HG03060 (cell line): ENCODE results near the gene NPHP4.
"Not testable (repeated sequence)": the region's sequence is repeated elsewhere in the genome, so short reads cannot be mapped to it uniquely, and the experiment has no call there.

Experiments
- ATAC-seq: cut with Tn5 transposase; IDR thresholded peaks from one replicate; pipeline ENCODE4 v1.9.1; 2021; ENCODE audit warnings: low read depth, moderate number of reproducible peaks; ENCODE audit not compliant: unreplicated experiment

The NPHP4 gene

DNA sequence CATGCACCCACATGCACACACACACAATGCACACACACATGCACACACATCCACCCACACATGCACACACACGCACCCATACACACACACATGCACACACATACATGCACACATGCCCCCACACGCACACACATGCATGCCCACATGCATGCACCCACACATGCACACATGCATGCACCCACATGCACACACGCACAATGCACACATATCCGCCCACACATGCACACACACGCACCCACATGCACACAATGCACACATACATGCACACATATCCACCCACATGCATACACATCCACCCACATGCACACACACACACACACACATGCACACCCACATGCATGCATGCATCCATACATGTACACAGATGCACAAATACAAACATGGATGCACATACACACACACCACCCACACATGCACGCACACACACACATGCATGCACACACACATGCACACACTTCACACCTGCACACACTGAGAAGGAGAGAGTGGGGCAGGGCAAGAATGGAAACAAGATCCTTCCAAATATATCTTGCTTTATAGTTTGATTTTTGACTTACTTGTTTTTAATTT is 123.2 kb downstream of the NPHP4 start:
- ATAC-seq, result no peak

DNA sequence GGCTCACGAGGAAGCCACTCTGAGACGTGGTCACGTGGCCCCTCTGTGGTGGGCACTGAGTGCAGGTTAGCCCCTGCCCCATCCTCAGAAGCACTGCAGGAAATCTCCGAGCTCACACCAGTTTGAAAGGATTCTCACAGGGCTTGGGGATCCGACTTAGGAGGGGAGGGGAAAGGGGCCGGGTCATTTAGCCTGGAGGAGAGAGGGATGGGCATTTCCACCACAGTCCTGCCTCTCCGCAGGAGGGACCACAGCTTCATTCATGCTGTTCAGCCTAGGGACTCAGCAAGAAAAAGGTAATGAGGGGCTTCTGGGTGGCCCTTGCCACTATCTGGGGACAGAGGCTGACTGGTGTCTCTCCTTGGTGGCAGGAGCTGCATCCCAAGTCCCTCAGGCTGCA is 126.5 kb downstream of the NPHP4 start:
- no peak for ATAC-seq

DNA sequence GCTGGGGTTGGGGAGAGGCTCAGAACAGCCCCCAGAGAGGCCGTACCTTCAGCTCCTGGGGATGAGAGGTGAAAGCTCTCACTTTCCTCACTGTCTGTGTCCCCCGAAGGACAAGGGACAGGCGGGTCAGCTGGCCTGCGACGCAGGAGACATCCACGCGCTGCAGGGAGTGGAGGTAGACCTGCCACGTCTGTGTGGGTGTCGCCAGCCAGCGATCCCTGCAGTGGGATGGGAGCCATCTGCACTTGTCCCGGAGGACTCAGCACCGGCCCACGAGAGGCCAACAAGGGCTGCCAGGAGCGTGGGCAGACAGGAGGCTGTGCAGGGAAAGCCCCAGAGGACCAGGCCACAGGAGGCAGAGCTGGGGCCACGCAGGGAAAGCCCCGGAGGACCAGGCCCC is 127.2 kb downstream of the NPHP4 start:
- ATAC-seq, result no peak

DNA sequence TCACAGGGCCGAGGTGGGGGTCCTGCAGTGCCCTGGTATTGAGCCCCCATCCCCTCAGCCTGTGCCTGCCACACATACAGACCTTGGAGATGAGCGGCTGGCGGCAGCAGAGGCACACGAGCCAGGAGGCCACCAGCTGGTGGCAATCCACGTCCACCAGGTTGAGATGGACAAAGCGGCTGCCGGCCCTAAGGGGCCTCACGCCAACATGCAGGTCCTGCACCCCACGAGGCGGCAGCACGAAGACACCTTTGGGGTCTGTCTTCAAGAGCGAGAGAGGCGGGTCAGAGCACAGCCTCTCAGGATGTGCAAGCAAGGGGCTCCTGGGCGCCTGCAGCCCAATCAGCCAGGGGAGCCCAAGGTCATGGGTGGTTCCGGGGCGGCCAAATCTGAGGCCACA is 128.0 kb downstream of the NPHP4 start:
- ATAC-seq, result no peak

DNA sequence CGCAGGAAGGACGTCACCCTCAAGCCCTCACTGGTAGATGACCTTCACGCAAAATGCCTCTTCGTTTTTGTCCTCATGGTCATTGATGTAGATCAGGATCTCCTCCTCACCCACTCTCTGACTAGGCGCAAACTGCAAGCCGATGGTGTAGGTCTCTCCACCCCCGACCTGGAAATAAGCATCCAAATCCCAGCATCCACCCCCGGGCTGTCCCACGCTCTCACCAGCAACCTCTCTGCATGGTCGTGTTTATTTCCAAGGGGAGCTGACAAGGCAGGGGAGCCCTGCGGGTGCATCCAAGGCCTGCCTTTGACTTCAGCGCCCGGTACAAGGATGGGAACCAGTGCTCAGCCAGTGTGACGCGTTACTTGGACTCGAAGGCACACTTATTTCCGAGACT is 129.0 kb downstream of the NPHP4 start:
- no peak for ATAC-seq

DNA sequence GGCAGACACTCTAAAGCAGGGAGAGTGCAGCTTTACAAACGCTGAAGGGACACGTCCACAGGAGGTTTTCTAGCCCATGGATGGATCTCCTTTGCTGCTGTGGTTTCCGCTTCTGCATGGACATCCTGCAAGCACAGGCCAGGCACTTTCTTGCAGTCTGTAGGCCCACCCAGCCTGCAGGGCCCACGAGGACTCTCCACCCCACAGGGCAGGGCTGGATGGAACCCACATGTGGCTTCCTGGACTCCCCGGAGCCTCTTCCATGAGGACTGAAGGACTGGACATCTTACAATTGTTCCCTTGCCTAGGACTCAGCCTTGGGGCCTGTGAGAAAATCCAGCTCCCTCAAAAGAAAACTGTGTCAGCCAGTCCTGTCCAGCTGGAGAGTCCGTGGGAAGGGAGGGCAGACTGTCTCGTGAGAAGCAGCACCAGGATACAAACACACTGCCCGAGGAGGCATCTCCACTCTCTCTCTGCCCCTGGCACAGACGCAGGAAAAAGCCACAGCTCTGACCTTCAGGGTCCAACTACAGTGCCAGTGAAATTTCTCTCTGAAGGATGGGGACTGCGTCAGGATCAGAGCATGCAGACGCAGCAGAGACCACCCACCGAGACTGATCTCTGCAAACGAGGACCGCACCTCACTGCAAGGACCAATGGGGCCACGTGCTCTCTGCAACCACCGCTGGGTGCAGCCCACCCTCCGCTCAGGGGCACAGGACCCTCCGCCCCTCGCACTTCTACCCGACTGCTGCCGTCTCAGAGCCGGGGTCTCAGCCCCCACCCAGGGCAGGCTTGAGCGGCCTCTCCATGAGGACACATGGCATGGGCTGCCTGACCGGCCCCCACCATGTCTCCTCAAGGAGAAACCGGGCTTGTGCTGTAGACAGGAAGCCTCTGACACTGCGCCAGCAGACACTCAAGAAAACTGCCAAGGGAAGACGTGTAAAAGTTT is 130.1 kb downstream of the NPHP4 start:
- no peak for ATAC-seq

DNA sequence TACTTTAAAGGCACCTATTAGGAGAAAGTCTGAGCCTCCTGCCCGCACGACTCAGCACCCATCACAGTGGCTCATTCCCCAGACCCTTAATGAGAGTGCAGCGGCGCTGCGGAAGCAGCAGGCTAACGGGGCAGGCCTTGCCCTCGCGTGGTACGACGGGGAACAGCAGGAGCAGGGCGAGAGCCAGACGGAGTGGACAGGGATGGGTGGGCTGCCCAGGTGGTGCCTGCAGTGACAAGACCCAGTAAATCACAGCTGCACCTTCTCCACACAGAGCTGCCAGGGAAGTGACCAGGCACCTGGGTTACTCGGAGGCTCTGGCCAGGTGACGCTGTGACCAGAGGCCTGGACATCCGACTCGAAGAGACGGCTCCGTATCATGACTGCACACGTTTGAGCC is 131.9 kb downstream of the NPHP4 start:
- no peak for ATAC-seq

DNA sequence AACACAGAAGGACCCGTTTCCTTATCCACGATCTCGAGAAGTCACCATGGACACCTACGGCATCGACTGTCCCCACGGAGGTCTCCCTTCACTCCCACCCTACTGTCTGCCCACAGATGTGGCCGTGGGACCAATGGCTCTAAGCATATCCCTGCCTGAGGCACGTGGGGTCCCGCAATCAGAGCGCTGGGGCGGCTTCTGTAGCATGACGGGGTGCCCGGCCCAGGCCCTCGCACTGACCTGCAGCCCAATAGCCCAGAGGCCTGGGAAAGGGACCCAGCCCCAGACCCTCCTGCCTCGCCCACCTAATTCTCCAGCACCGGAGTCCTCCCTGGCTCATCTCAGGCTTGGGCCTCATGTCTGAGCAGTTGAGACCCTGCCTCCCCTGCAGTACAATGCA is 132.5 kb downstream of the NPHP4 start:
- no peak for ATAC-seq

DNA sequence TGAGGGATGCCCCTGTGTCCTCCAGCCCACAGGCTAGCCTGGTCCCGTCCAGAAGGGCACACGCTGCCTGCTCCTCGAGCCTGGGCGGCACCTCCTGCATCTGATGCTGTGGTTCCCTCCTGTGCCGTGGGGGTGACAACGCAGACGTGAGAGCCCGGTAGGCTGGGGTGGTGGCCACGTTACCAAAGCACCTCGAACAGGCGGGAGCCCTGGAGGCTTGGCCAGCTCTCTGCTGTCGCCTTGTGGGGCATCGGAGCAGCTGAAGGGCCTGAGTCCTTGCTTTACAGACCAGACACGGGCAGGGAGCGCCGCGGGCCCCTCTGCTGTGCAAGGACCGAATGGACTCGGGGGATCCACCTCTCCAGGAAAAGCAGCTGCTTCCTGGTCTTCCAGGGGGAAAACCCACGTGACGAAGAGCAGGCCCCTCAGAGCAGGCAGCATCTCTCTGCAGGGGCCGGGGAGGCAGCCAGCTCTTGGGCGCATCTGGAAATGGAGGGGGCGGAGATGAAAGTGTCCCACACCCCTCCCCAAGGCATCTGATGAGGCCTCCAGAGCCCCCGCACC is 133.3 kb downstream of the NPHP4 start:
- ATAC-seq, result no peak

DNA sequence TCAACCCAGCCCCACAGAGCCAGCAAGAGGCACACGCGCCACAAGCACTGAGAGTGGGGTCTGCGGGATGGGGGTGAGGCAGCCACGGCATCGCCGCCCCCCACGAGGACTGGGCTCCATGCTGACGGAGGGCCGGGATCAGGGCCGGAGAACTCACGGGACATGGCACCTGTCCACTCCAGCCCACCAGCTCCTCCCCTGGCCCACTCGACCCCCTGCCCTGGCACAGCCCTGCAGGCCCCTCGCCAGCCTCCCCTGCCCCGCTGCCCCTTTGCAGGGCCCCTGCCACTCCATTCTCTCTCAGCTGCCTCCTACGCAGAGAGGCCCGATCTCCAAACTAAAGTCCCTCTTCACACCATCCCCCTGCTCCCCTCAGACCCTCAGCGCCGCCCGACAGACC is 134.0 kb downstream of the NPHP4 start:
- no peak for ATAC-seq

DNA sequence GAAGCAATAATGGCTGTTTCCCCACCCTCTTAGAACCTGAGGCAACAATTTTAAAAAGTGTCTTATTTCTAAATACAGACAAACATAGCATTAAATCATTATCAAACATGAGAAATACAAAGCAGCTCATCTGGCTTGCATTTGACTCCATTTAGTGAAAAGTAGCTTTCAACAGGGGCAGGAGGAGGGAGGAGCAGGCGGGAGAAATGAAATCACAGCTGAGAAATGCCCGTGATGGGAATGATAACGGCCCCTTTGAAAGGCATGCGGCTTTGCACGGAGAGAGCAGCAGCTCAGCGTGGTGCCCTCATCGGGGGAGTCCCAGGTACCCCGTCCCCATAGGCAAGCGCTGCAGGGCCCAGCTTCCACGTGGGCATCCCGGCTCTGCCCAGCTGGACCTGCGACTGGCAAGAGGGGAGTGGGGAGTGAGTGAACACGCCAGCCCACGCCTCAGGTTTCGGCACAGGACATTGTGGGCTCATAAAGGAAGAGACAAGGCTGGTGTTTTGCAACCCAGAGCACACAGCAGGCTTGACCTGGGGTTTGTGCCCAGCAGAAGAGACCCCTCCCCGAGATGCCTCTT is 134.6 kb downstream of the NPHP4 start:
- no peak for ATAC-seq

DNA sequence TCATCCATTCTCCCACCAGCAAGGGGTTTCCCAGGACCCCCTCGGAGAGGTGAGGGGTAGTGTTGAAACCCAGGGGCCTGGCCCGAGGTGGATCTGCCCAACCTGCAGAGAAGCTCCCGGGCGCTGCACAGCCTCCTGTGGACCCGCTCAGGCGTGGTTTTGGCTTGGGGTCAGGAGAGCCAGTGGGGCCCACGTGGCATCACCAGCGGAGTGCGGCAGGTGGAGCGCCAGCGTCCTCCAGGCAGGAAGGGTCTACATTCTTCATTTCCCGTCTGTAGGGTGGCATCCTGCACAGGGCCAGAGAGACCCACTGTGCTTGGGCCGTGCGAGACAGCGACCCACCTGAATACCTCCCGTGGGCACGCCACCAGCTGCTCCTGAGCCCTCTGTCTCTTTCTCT is 135.2 kb downstream of the NPHP4 start:
- ATAC-seq, result no peak

DNA sequence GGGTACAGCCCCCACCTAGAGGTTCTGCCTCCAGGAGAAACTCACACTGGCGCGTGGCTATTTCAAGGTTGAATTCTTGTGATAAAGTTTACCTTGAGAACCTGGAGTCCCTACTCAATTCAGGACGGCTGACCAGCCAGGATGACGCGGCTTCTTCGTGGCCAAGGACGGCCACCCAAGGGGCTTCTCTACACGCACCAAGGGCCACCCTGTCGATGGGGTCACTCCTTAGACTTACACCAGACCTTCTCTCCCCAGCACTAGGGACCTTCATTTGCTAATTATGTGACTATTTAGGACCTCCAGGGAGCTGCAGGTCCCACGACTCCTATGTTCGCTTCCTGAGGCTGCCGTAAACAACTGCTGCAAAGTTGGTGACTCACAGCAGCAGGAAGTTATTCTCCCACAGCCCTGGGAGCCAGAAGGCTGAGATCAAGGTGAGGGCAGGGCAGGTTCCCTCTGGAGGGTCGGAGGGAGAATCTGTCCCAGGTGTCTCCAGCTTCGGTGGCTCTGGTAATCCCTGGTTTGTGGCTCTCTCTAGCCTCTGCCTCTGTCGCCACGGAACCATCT is 135.9 kb downstream of the NPHP4 start:
- ATAC-seq, result no peak

DNA sequence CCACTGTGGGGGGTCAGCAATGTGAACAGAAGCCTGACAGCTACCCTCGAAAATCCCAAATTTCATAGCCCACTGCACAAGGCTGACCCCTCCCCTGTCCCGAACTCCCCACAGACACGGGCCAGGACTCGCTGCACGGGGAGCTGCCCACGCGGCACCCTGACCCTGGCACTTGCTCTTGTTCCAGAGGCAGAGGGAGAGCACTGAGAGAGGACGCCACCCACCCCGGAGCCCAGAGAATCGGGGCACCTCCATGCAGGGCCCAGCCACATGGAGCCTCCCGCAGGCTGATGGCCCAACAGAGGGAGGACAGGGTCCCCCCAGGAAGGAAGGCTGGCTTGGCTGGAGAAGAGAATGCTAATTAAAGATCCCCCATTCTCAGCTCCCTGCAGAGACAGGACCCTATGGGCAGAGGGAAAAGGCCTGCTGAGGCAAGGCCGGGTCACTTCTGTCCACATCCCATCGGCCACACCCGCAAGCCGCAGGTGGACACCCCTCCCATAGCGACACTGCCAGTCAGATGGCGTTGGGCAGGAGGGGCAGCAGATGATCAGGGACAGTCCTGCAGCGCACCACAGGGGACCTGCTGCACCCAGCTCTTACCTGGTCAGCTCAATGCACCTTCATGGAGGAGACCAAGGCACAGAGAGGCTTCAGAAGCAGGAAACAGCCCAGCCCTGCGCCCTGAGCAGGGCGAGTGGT is 136.9 kb downstream of the NPHP4 start:
- ATAC-seq, result no peak

DNA sequence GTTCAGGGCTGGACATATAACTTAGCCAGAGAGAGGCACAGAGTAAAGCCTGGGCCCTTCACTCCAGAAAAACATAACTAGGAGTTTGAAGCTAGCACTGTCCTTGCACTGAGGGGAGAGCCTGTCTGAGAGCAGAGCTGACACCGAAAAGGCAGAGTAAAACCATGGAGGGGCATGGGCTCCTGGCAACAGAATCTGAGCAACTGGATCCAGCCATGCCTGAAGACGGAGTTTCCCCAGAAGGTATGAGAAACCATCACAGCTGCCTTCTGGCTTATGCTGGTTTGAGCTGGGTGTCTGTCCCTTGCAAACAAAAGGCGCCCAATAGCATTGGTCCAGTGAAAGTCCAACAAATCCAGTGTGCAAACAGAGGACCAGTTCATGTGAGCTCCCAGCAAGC is 137.5 kb downstream of the NPHP4 start:
- ATAC-seq, result no peak

DNA sequence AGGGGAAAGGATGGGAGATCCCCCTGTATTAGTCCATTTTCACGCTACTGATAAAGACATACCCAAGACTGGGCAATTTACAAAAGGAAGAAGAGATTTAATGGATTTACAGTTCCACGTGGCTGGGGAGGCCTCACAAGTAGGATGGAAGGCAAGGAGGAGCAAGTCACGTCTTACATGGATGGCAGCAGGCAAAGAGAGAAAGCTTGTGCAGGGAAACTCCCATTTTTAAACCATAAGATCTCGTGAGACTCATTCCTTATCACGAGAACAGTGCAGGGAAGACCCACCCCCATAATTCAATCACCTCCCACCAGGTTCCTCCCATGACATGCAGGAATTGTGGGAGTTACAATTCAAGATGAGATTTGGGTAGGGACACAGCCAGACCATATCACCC is 138.4 kb downstream of the NPHP4 start:
- not testable (repeated sequence) for ATAC-seq

DNA sequence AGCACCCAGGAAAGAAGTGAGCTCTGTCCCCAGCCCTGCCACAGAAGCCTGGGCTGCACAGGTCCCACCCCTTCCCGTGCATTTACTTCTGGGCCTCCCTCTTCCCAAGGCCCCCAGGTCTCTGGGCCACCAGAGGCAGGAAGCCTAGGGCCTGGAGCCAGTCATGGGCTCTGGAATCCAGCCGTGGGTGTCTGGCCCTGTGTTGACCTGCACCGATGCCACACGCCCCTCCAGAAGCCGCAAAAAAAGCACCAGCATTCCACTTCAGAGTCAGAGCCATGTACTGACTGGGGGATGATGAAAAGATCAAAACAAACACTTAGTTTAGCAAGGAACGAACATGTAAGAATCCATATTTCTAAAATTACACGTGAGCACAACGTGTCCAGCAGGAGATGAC is 141.7 kb downstream of the NPHP4 start:
- ATAC-seq, result no peak

DNA sequence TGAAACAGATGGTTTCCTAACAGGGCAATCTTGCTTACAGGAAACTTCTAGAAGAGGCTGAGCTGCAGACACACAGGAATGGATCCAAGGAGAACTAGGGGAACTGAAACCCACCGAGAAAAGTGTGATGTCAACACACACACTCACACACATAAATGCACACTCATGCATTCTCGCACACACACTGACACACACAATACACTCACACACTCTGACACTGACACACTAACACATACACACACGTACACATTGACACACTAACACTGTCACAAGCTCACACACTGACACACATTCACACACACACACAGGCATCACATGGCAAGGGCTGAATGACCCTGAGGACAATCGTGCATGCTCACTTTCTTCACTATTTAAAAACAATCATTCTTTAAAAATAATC is 142.7 kb downstream of the NPHP4 start:
- no peak for ATAC-seq

DNA sequence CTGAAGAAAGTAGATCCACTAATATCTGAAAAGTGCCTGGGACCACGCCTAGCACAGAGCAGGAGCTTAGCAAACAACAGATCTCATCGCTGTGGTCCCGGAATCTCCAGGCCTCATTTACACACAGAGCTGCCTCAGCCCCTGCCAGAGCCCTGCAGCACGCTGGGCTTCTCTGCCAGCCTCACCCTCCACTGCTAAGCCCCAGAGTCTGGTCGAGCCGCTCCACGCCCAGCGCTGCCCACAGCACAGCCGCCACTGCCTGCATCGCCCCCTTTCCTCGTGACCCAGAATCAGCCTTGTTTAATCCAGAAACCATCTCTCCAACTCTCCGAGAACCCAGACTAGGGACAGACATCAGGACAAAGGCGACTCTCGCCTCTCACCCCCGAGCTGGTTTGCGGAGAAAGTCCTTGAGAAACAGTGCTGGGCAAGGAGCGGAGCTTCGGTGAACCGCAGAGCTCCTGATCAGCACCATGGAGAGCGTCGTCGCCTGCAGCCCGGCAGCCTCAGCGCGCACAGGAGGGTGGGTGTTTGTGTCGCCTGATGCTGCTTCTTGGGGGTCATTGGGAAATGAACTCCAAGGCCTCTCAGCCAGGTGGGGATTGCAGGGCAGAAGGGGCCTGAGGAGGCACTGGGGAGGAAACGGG is 145.1 kb downstream of the NPHP4 start:
- ATAC-seq, result no peak

DNA sequence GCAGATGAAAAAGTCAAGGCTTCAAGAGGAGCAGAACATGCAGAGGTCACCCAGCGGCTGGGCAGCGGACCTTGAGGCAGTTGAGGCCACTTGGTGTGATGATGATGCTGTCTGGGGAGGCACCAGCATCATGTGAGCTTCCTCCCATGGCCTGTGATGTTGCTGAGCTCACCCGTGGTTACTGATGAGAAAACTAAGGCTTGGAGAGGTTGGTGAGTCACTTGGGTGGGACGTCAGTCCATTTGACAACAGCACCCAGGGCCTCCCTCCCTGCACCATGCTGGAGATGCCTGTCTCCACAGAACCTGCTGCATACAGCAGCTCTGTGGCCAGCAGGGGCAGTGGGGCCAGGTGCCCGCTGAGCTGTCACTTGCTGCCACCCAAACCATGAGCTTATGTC is 146.8 kb downstream of the NPHP4 start:
- ATAC-seq, result no peak
